HepG2 (cell line): Measurements from ENCODE around the gene SPTBN4. TPM values are rescaled to one million over a fixed set of nuclear protein-coding genes. Genes with fewer than 3 reads are reported as not detected.

Source experiments
- ATAC-seq: fragments of 200-7000 bp; cut with Tn5 transposase; 3 replicates; pipeline ENCODE4 v1.9.1; 2020; ENCODE audit warnings: mild to moderate bottlenecking, moderate library complexity
- BruUV-seq: library from RNA; stranded (reverse); fragments of 400-500 nt; replicated peaks from 2 replicates; lab custom pipeline; 2021; lab: Mats Ljungman, UMichigan
- CTCF ChIA-PET: fragments of 300-600 bp; formaldehyde crosslinking; extraction: SDS; loops from one replicate; lab custom pipeline; 2021; ENCODE audit warnings: low total read pairs, inconsistent platforms, low intra/inter-chr PET ratio; lab: Yijun Ruan, JAX
- POLR2A ChIA-PET: fragments of 350-600 bp; sonication (Branson Sonifier 250); formaldehyde crosslinking; loops from one replicate; lab custom pipeline; 2020; ENCODE audit warnings: antibody characterized with exemption, inconsistent platforms; lab: Yijun Ruan, JAX
- DNase-seq: peaks from one replicate; pipeline ENCODE4 v3.0.0-alpha.2; 2015; ENCODE audit warnings: low spot score
- FAIRE-seq: peaks from 3 replicates; lab custom pipeline; 2011; peaks lifted over from hg19 to GRCh38; lab: Jason Lieb, UNC
- H2AFZ ChIP-seq: one replicate; pipeline ENCODE4 v1.6.1; 2011; ENCODE audit warnings: low read length, inconsistent platforms
- H3K27ac ChIP-seq: fragments of 300-600 bp; 3 replicates; pipeline ENCODE4 v1.8.0; 2011; ENCODE audit warnings: mixed run types, mild to moderate bottlenecking, mixed read lengths, low read length, inconsistent platforms; ENCODE audit not compliant: insufficient read depth; ENCODE audit errors: extremely low read length
- H3K27me3 ChIP-seq, 2 experiments: fragments of 200-600 bp in 1 of 2; 2 replicates in 1 of 2; 3 replicates in 1 of 2; pipeline versions ENCODE4 v1.6.0 to v1.8.0; 2011; ENCODE audit warnings: low read length in 2 of 2, mild to moderate bottlenecking in 2 of 2, moderate library complexity in 2 of 2, inconsistent platforms in 1 of 2; ENCODE audit not compliant: insufficient read depth in 2 of 2, control insufficient read depth in 1 of 2
- H3K36me3 ChIP-seq, 2 experiments: fragments of 200-600 bp in 1 of 2; replicated peaks in 1 of 2; 2 replicates in 1 of 2; 3 replicates in 1 of 2; pipeline versions ENCODE4 v1.5.1 to v1.8.0; 2011; ENCODE audit warnings: low read length in 2 of 2, inconsistent platforms in 1 of 2; ENCODE audit not compliant: insufficient read depth in 2 of 2, control insufficient read depth in 1 of 2
- H3K4me1 ChIP-seq: 2 replicates; pipeline ENCODE4 v1.5.1; 2012; ENCODE audit warnings: low read length, inconsistent platforms; ENCODE audit not compliant: insufficient read depth
- H3K4me2 ChIP-seq: 2 replicates; pipeline ENCODE4 v1.6.0; 2011; ENCODE audit warnings: low read depth, low read length, inconsistent platforms
- H3K4me3 ChIP-seq, 3 experiments: fragments of 200-600 bp in 1 of 3; sonication (generic), shearing (Covaris generic) in 1 of 3; replicated peaks in 1 of 3; 2 replicates each; pipeline ENCODE4 v1.5.1; 2011 to 2016; ENCODE audit warnings: low read length in 3 of 3, inconsistent platforms in 2 of 3, low read depth in 2 of 3, mild to moderate bottlenecking in 2 of 3, control low read depth in 1 of 3, mixed read lengths in 1 of 3; ENCODE audit not compliant: insufficient read depth in 1 of 3
- H3K79me2 ChIP-seq: one replicate; pipeline ENCODE4 v1.6.1; 2011; ENCODE audit warnings: low read length, inconsistent platforms; ENCODE audit not compliant: insufficient read depth
- H3K9ac ChIP-seq: 2 replicates; pipeline ENCODE4 v1.6.0; 2011; ENCODE audit warnings: mild to moderate bottlenecking, low read depth, low read length, inconsistent platforms; ENCODE audit not compliant: insufficient read depth
- H3K9me3 ChIP-seq: 2 replicates; pipeline ENCODE4 v1.5.1; 2012; ENCODE audit warnings: mild to moderate bottlenecking, low read length
- H4K20me1 ChIP-seq: 2 replicates; pipeline ENCODE4 v1.6.0; 2011; ENCODE audit warnings: inconsistent platforms, mild to moderate bottlenecking, low read length, moderate library complexity; ENCODE audit not compliant: insufficient read depth
- AGO1 ChIP-seq: fragments of 200-400 bp; formaldehyde crosslinking; IDR thresholded peaks from 2 replicates; pipeline ENCODE4 v1.6.1; 2017; ENCODE audit warnings: mild to moderate bottlenecking, low read depth, low read length, moderate library complexity; ENCODE audit not compliant: poor library complexity, severe bottlenecking
- ARID3A ChIP-seq: IDR thresholded peaks from 2 replicates; pipeline ENCODE4 v1.6.1; 2012; ENCODE audit warnings: low read depth, low read length, improper control_type of control experiment
- ELF3 ChIP-seq: IDR thresholded peaks from 2 replicates; pipeline ENCODE4 v1.6.1; 2016; ENCODE audit warnings: missing genetic modification reagents, missing compliant biosample characterization
- ELK4 ChIP-seq: sonication (generic); formaldehyde crosslinking; IDR thresholded peaks from 2 replicates; pipeline ENCODE4 v1.9.0; 2021; ENCODE audit warnings: missing genetic modification reagents, borderline replicate concordance
- HHEX ChIP-seq: IDR thresholded peaks from 2 replicates; pipeline ENCODE4 v1.6.1; 2016; ENCODE audit warnings: control low read depth
- HNRNPL ChIP-seq: fragments of 200-400 bp; formaldehyde crosslinking; IDR thresholded peaks from 2 replicates; pipeline ENCODE4 v1.6.1; 2017; ENCODE audit warnings: mild to moderate bottlenecking, low read depth, low read length
- JUN ChIP-seq: sonication (generic); formaldehyde crosslinking; IDR thresholded peaks from 2 replicates; pipeline ENCODE4 v1.4.0; 2020; ENCODE audit warnings: mild to moderate bottlenecking, missing genetic modification reagents
- NFKB2 ChIP-seq: sonication (generic); formaldehyde crosslinking; IDR thresholded peaks from 2 replicates; pipeline ENCODE4 v1.4.0; 2020; ENCODE audit warnings: missing genetic modification reagents, borderline replicate concordance
- PCBP2 ChIP-seq: fragments of 200-400 bp; formaldehyde crosslinking; optimal IDR thresholded peaks from 2 replicates; pipeline ENCODE3; 2018; ENCODE audit warnings: low read length, low read depth; ENCODE audit not compliant: poor library complexity, severe bottlenecking
- ZBTB10 ChIP-seq: sonication (generic); formaldehyde crosslinking; IDR thresholded peaks from 2 replicates; pipeline ENCODE4 v1.4.0; 2020; ENCODE audit warnings: missing genetic modification reagents, borderline replicate concordance
- ZBTB20 ChIP-seq: sonication (generic); formaldehyde crosslinking; IDR thresholded peaks from 2 replicates; pipeline ENCODE4 v1.8.1; 2023; ENCODE audit warnings: missing genetic modification reagents, low read depth, mild to moderate bottlenecking, borderline replicate concordance
- ZBTB7A ChIP-seq: sonication (generic); formaldehyde crosslinking; IDR thresholded peaks from 2 replicates; pipeline ENCODE4 v1.8.0; 2022; ENCODE audit warnings: mild to moderate bottlenecking, missing genetic modification reagents
- ZC3H4 ChIP-seq: sonication (generic); formaldehyde crosslinking; IDR thresholded peaks from 2 replicates; pipeline ENCODE4 v1.4.0; 2020; ENCODE audit warnings: missing genetic modification reagents, borderline replicate concordance
- ZNF326 ChIP-seq: sonication (generic); formaldehyde crosslinking; IDR thresholded peaks from 2 replicates; pipeline ENCODE4 v1.4.0; 2020; ENCODE audit warnings: missing genetic modification reagents, borderline replicate concordance
- ZNF619 ChIP-seq: sonication (generic); formaldehyde crosslinking; IDR thresholded peaks from 2 replicates; pipeline ENCODE4 v1.4.0; 2020; ENCODE audit warnings: mild to moderate bottlenecking, missing genetic modification reagents
- ZNF737 ChIP-seq: sonication (generic); formaldehyde crosslinking; IDR thresholded peaks from 2 replicates; pipeline ENCODE4 v1.5.0; 2020; ENCODE audit warnings: missing genetic modification reagents, mild to moderate bottlenecking, borderline replicate concordance
- ZNF891 ChIP-seq: sonication (generic); formaldehyde crosslinking; IDR thresholded peaks from 2 replicates; pipeline ENCODE4 v1.5.0; 2020; ENCODE audit warnings: mild to moderate bottlenecking, missing genetic modification reagents
- WGBS: methylation state at CpG from one replicate; pipeline ENCODE4 v1.1.6; 2017; ENCODE audit warnings: low lambda C conversion rate; 5-methylcytosine and 5-hydroxymethylcytosine counted together
- in situ Hi-C: cut with HindIII; loops from 2 replicates; pipeline ENCODE4 v1.10.0; 2017; ENCODE audit warnings: low pct_unique_long_range_greater_than_20kb; ENCODE audit not compliant: extremely low pct_ligation_motif_present
- intact Hi-C: fragments of 100-400 bp; cut with micrococcal nuclease; formaldehyde crosslinking; loops from one replicate; pipeline ENCODE4 v1.10.0; 2022; ENCODE audit not compliant: unreplicated experiment
- polyA plus RNA-seq, 8 experiments: library from polyadenylated mRNA; depleted of rRNA in 3 of 8; stranded (reverse) in 7 of 8; unstranded in 1 of 8; fragments of >200 nt; fragmentation: Illumina TruSeq in 4 of 8; extraction: Trizol in 4 of 8; gene quantifications; 2 replicates each; pipeline versions ENCODE4 v1.2.1 to v1.2.3, GENCODE V29; 2011 to 2016; ENCODE audit warnings: low read depth in 4 of 8, missing spikeins in 1 of 8, mixed read lengths in 1 of 8; ENCODE audit not compliant: insufficient read depth in 1 of 8
- total RNA-seq, 5 experiments: library from RNA; depleted of rRNA; stranded (reverse); fragments of >200 nt; fragmentation: Illumina TruSeq; extraction: Trizol; gene quantifications; 2 replicates each; pipeline ENCODE4 v1.2.3, GENCODE V29; 2016; ENCODE audit warnings: low read depth in 1 of 5

SPTBN4 gene
- total and polyA plus RNA-seq, 2 of the 13 experiments (the other 11 are each of a cell fraction or from before 2014, with no cell fraction given): 0.11 TPM

- Histone ChIP-seq H3K4me1 (peaks cover 52% of the 10 kb centered on the region), H3K9ac (peak overlapping the region; percentile 64), H3K27ac (peak overlapping the region; percentile 66), H3K9me3 (no peaks in the 10 kb centered on the region), H2AFZ (no peak overlapping the region), H3K4me3 (peak overlapping the region; percentile 27 to 75 (median 66); a peak in 4 of 6 replicates), H3K36me3 (no peaks in the 10 kb centered on the region), H3K4me2 (peak overlapping the region; percentile 86), H4K20me1 (no peaks in the 10 kb centered on the region), H3K27me3 (peaks cover 1 to 17% of the 10 kb centered on the region in 2 experiments; a peak in 3 of 5 replicates), H3K79me2 (no peaks in the 10 kb centered on the region)
- CTCF ChIA-PET: interaction anchor here (1.1 kb wide), 1 partner anchor 44 kb away, joined by 3 read pairs; no protein-coding TSS in a partner anchor
- WGBS: 8% methylated on average over 10 of the region's 11 CpGs
- no TSS peak for BruUV-seq
- POLR2A ChIA-PET: interaction anchor here (0.9 to 5.5 kb wide), 9 partner anchors 10 to 139 kb away, joined by 3 to 47 read pairs (median 10); partner anchors contain the start of genes C19orf47, PLD3, SERTAD1 and SERTAD3
- FAIRE-seq (peak; percentile 89), DNase-seq (peak; percentile 81), ATAC-seq (peak; percentile 29)
- intact Hi-C loops: loop anchor here (1.0 to 10.0 kb wide), 3 partner anchors 20 to 60 kb away; partner anchors contain the start of gene SERTAD3
- in situ Hi-C loops: no loop called here
- TF ChIP-seq ZNF326 (CRISPR knock-in tag) (no peak), ZNF737 (CRISPR knock-in tag) (no peak), ZNF891 (no peak), ZBTB20 (CRISPR knock-in tag) (no peak), NFKB2 (no peak), ZBTB7A (CRISPR knock-in tag) (no peak), ELK4 (CRISPR knock-in tag) (no peak), ELF3 (CRISPR knock-in tag) (peak; percentile 70), HNRNPL (no peak), ZNF619 (CRISPR knock-in tag) (no peak), ZBTB10 (CRISPR knock-in tag) (no peak), JUN (CRISPR knock-in tag) (no peak), AGO1 (no peak), ARID3A (peak; percentile 35; the same call in 1 of the 2 replicates), ZC3H4 (CRISPR knock-in tag) (no peak), PCBP2 (no peak), HHEX (CRISPR knock-in tag) (no peak)
Measured at GRCh38 chr19:40464059-40465024, 2.5 kb upstream of the SPTBN4 start.
